ENCODE results near the gene KDR.

- TF ChIP-seq, protein P1, sequence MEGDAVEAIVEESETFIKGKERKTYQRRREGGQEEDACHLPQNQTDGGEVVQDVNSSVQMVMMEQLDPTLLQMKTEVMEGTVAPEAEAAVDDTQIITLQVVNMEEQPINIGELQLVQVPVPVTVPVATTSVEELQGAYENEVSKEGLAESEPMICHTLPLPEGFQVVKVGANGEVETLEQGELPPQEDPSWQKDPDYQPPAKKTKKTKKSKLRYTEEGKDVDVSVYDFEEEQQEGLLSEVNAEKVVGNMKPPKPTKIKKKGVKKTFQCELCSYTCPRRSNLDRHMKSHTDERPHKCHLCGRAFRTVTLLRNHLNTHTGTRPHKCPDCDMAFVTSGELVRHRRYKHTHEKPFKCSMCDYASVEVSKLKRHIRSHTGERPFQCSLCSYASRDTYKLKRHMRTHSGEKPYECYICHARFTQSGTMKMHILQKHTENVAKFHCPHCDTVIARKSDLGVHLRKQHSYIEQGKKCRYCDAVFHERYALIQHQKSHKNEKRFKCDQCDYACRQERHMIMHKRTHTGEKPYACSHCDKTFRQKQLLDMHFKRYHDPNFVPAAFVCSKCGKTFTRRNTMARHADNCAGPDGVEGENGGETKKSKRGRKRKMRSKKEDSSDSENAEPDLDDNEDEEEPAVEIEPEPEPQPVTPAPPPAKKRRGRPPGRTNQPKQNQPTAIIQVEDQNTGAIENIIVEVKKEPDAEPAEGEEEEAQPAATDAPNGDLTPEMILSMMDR (IDR thresholded peaks at IDR 0.05) = no peak
- TF ChIP-seq POLR2A (IDR thresholded peaks at IDR 0.05) = no peak
These were observed 13.8 kb downstream of the KDR start for GRCh38 chr4:55111601-55112000.
